Type B pancreatic cell (in vitro differentiated cells): ENCODE results near the gene GPBP1L1. TPM values are rescaled to one million over a fixed set of nuclear protein-coding genes. Genes with fewer than 3 reads are reported as not detected.
"Not testable (repeated sequence)": the region's sequence is repeated elsewhere in the genome, so short reads cannot be mapped to it uniquely, and the experiment has no call there.

Experiments
- DNase-seq: peaks from one replicate; pipeline ENCODE4 v3.0.0; 2021; ENCODE audit warnings: mixed read lengths; ENCODE audit not compliant: unreplicated experiment; ENCODE audit errors: extremely low spot score
- H3K27ac Mint-ChIP-seq: 2 replicates; pipeline ENCODE4 v1.8.0; 2021; ENCODE audit warnings: mild to moderate bottlenecking, mixed read lengths
- H3K27me3 Mint-ChIP-seq: 2 replicates; pipeline ENCODE4 v1.8.0; 2021; ENCODE audit warnings: mixed read lengths
- H3K36me3 Mint-ChIP-seq: 2 replicates; pipeline ENCODE4 v1.8.0; 2021; ENCODE audit warnings: mixed read lengths
- H3K4me1 Mint-ChIP-seq: one replicate; pipeline ENCODE4 v1.8.0; 2021; ENCODE audit warnings: mixed read lengths; ENCODE audit not compliant: unreplicated experiment
- H3K4me3 Mint-ChIP-seq: 2 replicates; pipeline ENCODE4 v1.8.0; 2021; ENCODE audit warnings: mild to moderate bottlenecking, mixed read lengths
- H3K9me3 Mint-ChIP-seq: 2 replicates; pipeline ENCODE4 v1.8.0; 2021; ENCODE audit warnings: mixed read lengths
- total RNA-seq: library from RNA; stranded (reverse); gene quantifications from 2 replicates; pipeline ENCODE4 v1.2.1, GENCODE V29; 2021; ENCODE audit warnings: low replicate concordance
- TF ChIP-seq, protein P1 (sequence below): fragments of 200-600 bp; sonication (generic); conservative IDR thresholded peaks from 2 replicates; pipeline ENCODE4 v1.5.0; 2021; ENCODE audit warnings: antibody characterized with exemption, mild to moderate bottlenecking

The GPBP1L1 gene
- total RNA-seq, 1 donor from 2014 or later, result 99.9 TPM

DNA sequence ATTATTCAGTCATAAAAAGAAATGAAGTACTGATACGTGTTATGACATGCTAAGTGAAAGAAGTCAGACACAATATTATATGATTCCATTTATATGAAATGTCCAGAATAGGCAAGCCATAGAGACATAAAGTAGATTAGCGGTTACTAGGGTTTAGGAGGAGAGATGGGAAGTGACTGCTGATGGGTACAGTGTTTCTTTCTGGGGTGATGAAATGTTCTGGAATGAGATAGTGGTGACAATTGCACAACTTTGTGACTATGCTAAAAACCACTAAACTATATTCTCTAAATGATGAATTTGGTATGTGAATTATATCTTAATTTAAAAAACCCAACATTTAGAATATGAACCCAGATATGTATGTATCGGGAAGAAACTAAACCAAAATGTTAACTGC is 36.5 kb upstream of the GPBP1L1 start:
- Mint-ChIP-seq H3K4me3 (no peak overlapping the region), H3K36me3 (peaks cover 5% of the 10 kb centered on the region), H3K27ac (no peak overlapping the region), H3K4me1 (no peaks in the 10 kb centered on the region), H3K27me3 (no peaks in the 10 kb centered on the region), H3K9me3 (no peaks in the 10 kb centered on the region)
- TF ChIP-seq, protein P1, sequence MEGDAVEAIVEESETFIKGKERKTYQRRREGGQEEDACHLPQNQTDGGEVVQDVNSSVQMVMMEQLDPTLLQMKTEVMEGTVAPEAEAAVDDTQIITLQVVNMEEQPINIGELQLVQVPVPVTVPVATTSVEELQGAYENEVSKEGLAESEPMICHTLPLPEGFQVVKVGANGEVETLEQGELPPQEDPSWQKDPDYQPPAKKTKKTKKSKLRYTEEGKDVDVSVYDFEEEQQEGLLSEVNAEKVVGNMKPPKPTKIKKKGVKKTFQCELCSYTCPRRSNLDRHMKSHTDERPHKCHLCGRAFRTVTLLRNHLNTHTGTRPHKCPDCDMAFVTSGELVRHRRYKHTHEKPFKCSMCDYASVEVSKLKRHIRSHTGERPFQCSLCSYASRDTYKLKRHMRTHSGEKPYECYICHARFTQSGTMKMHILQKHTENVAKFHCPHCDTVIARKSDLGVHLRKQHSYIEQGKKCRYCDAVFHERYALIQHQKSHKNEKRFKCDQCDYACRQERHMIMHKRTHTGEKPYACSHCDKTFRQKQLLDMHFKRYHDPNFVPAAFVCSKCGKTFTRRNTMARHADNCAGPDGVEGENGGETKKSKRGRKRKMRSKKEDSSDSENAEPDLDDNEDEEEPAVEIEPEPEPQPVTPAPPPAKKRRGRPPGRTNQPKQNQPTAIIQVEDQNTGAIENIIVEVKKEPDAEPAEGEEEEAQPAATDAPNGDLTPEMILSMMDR, result no peak
- no peak for DNase-seq

DNA sequence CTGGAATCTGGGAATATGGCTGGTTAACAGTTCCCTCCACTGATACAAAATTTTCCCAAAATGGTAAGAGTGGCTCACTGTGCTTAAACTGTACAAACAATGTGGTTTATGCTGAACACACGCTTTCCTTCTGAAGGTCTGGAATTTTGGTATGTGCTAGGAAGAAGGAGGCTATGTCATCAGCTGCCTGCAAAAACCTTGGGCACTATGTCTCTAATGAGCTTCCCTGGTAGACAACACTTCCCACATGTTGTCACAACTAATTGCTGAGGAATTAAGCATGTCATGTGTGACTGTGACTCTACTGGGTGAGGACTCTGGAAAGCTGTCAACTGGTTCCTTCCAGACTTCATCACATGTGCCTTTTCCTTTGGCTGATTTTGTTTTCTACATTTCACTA is 34.9 kb upstream of the GPBP1L1 start:
- peaks cover 5% of the 10 kb centered on the region for H3K36me3 Mint-ChIP-seq

DNA sequence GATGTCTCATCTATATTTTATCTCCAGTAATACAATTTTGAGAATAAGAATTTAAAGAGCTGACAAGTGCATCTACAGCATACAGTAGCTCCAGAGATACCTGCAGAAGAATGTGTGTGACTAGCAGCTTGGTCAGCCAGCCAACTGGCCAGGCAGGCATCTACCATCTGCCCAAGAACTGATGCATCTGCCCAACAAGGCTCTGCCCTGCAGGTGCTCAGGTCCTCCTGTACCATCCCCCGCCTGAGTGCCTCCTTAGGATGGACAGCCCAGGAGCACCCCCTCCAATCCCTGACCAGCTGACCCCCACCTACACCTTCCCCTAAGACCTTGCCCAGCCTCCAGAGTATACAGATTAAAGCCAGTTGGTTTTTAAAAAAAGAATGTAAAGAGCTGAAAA is 32.0 kb upstream of the GPBP1L1 start:
- H3K9me3 Mint-ChIP-seq, result no peaks in the 10 kb centered on the region
- peaks cover 13% of the 10 kb centered on the region for H3K36me3 Mint-ChIP-seq
- H3K4me1 Mint-ChIP-seq, result no peaks in the 10 kb centered on the region
- H3K27me3 Mint-ChIP-seq, result no peaks in the 10 kb centered on the region
- TF ChIP-seq, protein P1, result no peak
- DNase-seq, result no peak
- H3K27ac Mint-ChIP-seq, result no peak overlapping the region
- H3K4me3 Mint-ChIP-seq, result no peak overlapping the region

More for the DNA sequence above, 34.9 kb upstream of the GPBP1L1 start:
- Mint-ChIP-seq H3K27me3 (no peaks in the 10 kb centered on the region), H3K27ac (no peak overlapping the region), H3K4me1 (no peaks in the 10 kb centered on the region), H3K9me3 (no peaks in the 10 kb centered on the region), H3K4me3 (no peak overlapping the region)
- no peak for DNase-seq
- TF ChIP-seq, protein P1, result no peak

DNA sequence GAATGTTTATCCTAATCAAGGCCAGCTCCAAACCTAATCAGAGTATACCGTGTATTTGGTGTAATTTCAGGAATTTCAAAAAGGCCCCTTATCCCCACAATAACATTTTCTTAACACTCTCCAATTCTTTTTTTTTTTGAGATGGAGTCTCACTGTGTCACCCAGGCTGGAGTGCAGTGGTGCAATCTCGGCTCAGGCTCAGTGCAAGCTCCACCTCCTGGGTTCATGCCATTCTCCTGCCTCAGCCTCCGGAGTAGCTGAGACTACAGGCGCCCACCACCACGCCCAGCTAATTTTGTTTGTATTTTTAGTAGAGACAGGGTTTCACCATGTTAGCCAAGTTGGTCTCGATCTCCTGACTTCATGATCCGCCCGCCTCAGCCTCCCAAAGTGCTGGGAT is 31.1 kb upstream of the GPBP1L1 start:
- H3K27ac Mint-ChIP-seq, result not testable (repeated sequence)

GRCh38 chr1:45716700-45717099 is 30.4 kb upstream of the GPBP1L1 start:
- no peak overlapping the region for H3K27ac Mint-ChIP-seq
- TF ChIP-seq, protein P1, result no peak
- no peaks in the 10 kb centered on the region for H3K27me3 Mint-ChIP-seq
- no peaks in the 10 kb centered on the region for H3K4me1 Mint-ChIP-seq
- no peak for DNase-seq
- peaks cover 10% of the 10 kb centered on the region for H3K36me3 Mint-ChIP-seq
- no peak overlapping the region for H3K4me3 Mint-ChIP-seq
- no peaks in the 10 kb centered on the region for H3K9me3 Mint-ChIP-seq

More for the DNA sequence above, 31.1 kb upstream of the GPBP1L1 start:
- H3K27me3 Mint-ChIP-seq, H3K36me3 Mint-ChIP-seq, DNase-seq, H3K9me3 Mint-ChIP-seq, H3K4me3 Mint-ChIP-seq, H3K4me1 Mint-ChIP-seq: not testable (repeated sequence)

DNA sequence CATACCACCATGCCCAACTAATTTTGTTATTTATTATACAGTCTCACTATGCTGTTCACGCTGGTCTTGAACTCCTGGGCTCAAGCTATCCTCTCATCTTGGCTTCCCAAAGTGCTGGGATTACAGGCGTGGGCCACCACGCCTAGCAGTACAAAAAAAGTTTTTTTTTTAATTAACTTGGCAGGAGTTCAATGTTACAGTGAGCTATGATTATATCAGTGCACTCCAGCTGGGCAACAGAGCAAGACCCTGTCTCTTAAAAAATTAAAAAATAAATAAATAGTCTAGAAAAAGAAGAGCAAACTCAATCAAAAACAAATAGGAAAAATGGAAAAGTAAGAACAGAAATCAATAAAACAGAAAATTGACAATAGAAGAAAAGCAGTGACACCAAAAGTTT is 27.4 kb upstream of the GPBP1L1 start:
- Mint-ChIP-seq H3K27me3 (no peaks in the 10 kb centered on the region), H3K4me1 (no peaks in the 10 kb centered on the region), H3K9me3 (no peaks in the 10 kb centered on the region), H3K27ac (no peak overlapping the region), H3K36me3 (peaks cover 12% of the 10 kb centered on the region), H3K4me3 (no peak overlapping the region)
- TF ChIP-seq, protein P1, result no peak
- no peak for DNase-seq
